Loucy (cell line): ENCODE measurements around the gene CCN6.

Source experiments
- CTCF ChIP-seq: fragments of 200-600 bp; sonication (generic); conservative IDR thresholded peaks from 2 replicates; pipeline ENCODE4 v1.5.1; 2014; ENCODE audit warnings: mild to moderate bottlenecking, antibody characterized with exemption, low read length
- EZH2phosphoT487 ChIP-seq: fragments of 200-600 bp; IDR thresholded peaks from 2 replicates; pipeline ENCODE4 v1.6.1; 2018; ENCODE audit warnings: antibody characterized with exemption, mild to moderate bottlenecking, moderate library complexity, borderline replicate concordance

GRCh38 chr6:112040956-112041355 is 12.9 kb upstream of the CCN6 start:
- TF ChIP-seq CTCF (no peak), EZH2phosphoT487 (no peak)
